ENCODE measurements around the gene DACH2.

The DACH2 gene

GRCh38 chrX:86137071-86137470 lies 11.2 kb upstream of the DACH2 start:
- no peak overlapping the region for H4K5ac ChIP-seq (ENCODE audit: low read length)
- no peak overlapping the region for H3K9ac ChIP-seq (ENCODE audit: low read length)
- H3K27me3 ChIP-seq (ENCODE audit: insufficient read depth, low read length, poor library complexity): no peaks in the 10 kb centered on the region
- no peak overlapping the region for H3K4ac ChIP-seq (ENCODE audit: low read depth, low read length)
- H3K4me1 ChIP-seq (ENCODE audit: control insufficient read depth, low read depth, low read length): no peaks in the 10 kb centered on the region
- no peak overlapping the region for H3K23ac ChIP-seq (ENCODE audit: low read length)
- no peak overlapping the region for H3K4me3 ChIP-seq (ENCODE audit: low read length)
- no peak overlapping the region for H3K18ac ChIP-seq (ENCODE audit: low read length)
- no peaks in the 10 kb centered on the region for H3K79me1 ChIP-seq (ENCODE audit: low read length)
- H3K36me3 ChIP-seq (ENCODE audit: control insufficient read depth, insufficient read depth, low read length): no peaks in the 10 kb centered on the region
- no peak overlapping the region for H3K4me2 ChIP-seq (ENCODE audit: low read length)
- H2AK5ac ChIP-seq (ENCODE audit: low read length): no peak overlapping the region
- H2BK15ac ChIP-seq (replicated peaks; ENCODE audit: low read depth): no peak overlapping the region
- H2BK5ac ChIP-seq (ENCODE audit: low read length): no peak overlapping the region
- no peak overlapping the region for H3K56ac ChIP-seq (ENCODE audit: low read length)
- no peak overlapping the region for H3K27ac ChIP-seq (ENCODE audit: low read depth, low read length)
- WGBS (ENCODE audit: extremely low coverage, insufficient coverage, low lambda C conversion rate): no CpG with 5 or more reads among the region's 3 CpGs
- H4K8ac ChIP-seq (ENCODE audit: low read depth, low read length): no peak overlapping the region
- H2BK120ac ChIP-seq (ENCODE audit: low read depth, low read length): no peak overlapping the region
- no peak for DNase-seq
- no peaks in the 10 kb centered on the region for H3K79me2 ChIP-seq (ENCODE audit: control insufficient read depth, insufficient read depth, low read length)

- Histone ChIP-seq H3K18ac (ENCODE audit: low read length) (no peak overlapping the region), H3K9ac (ENCODE audit: low read length) (no peak overlapping the region), H4K8ac (ENCODE audit: low read depth, low read length) (no peak overlapping the region), H3K4ac (ENCODE audit: low read depth, low read length) (no peak overlapping the region), H2BK15ac (replicated peaks; ENCODE audit: low read depth) (no peak overlapping the region), H3K56ac (ENCODE audit: low read length) (no peak overlapping the region), H3K79me1 (ENCODE audit: low read length) (no peaks in the 10 kb centered on the region), H3K79me2 (ENCODE audit: control insufficient read depth, insufficient read depth, low read length) (no peaks in the 10 kb centered on the region), H3K4me2 (ENCODE audit: low read length) (no peak overlapping the region), H2BK120ac (ENCODE audit: low read depth, low read length) (no peak overlapping the region), H3K36me3 (ENCODE audit: control insufficient read depth, insufficient read depth, low read length) (no peaks in the 10 kb centered on the region), H2BK5ac (ENCODE audit: low read length) (no peak overlapping the region), H3K23ac (ENCODE audit: low read length) (no peak overlapping the region), H3K4me3 (ENCODE audit: low read length) (no peak overlapping the region), H3K4me1 (ENCODE audit: control insufficient read depth, low read depth, low read length) (no peaks in the 10 kb centered on the region), H3K27me3 (ENCODE audit: insufficient read depth, low read length, poor library complexity) (no peaks in the 10 kb centered on the region), H4K5ac (ENCODE audit: low read length) (no peak overlapping the region), H3K27ac (ENCODE audit: low read depth, low read length) (no peak overlapping the region), H2AK5ac (ENCODE audit: low read length) (no peak overlapping the region)
- no peak for DNase-seq
- WGBS (ENCODE audit: extremely low coverage, insufficient coverage, low lambda C conversion rate): no CpG with 5 or more reads among the region's 1 CpG
Measured at GRCh38 chrX:86141786-86142185, 6.5 kb upstream of the DACH2 start.

GRCh38 chrX:86146102-86146501 lies 2.1 kb upstream of the DACH2 start:
- DNase-seq: no peak
- no peak overlapping the region for H4K8ac ChIP-seq (ENCODE audit: low read depth, low read length)
- H2BK120ac ChIP-seq (ENCODE audit: low read depth, low read length): no peak overlapping the region
- H2AK5ac ChIP-seq (ENCODE audit: low read length): no peak overlapping the region
- H3K79me1 ChIP-seq (ENCODE audit: low read length): no peaks in the 10 kb centered on the region
- H3K4me2 ChIP-seq (ENCODE audit: low read length): no peak overlapping the region
- no peak overlapping the region for H3K4me3 ChIP-seq (ENCODE audit: low read length)
- no peaks in the 10 kb centered on the region for H3K27me3 ChIP-seq (ENCODE audit: insufficient read depth, low read length, poor library complexity)
- no peak overlapping the region for H3K27ac ChIP-seq (ENCODE audit: low read depth, low read length)
- WGBS (ENCODE audit: extremely low coverage, insufficient coverage, low lambda C conversion rate): no CpG with 5 or more reads among the region's 4 CpGs
- H2BK15ac ChIP-seq (replicated peaks; ENCODE audit: low read depth): no peak overlapping the region
- H3K23ac ChIP-seq (ENCODE audit: low read length): no peak overlapping the region
- H3K79me2 ChIP-seq (ENCODE audit: control insufficient read depth, insufficient read depth, low read length): no peaks in the 10 kb centered on the region
- no peak overlapping the region for H2BK5ac ChIP-seq (ENCODE audit: low read length)
- no peak overlapping the region for H3K4ac ChIP-seq (ENCODE audit: low read depth, low read length)
- no peaks in the 10 kb centered on the region for H3K4me1 ChIP-seq (ENCODE audit: control insufficient read depth, low read depth, low read length)
- no peak overlapping the region for H4K5ac ChIP-seq (ENCODE audit: low read length)
- no peak overlapping the region for H3K56ac ChIP-seq (ENCODE audit: low read length)
- no peaks in the 10 kb centered on the region for H3K36me3 ChIP-seq (ENCODE audit: control insufficient read depth, insufficient read depth, low read length)
- no peak overlapping the region for H3K9ac ChIP-seq (ENCODE audit: low read length)
- H3K18ac ChIP-seq (ENCODE audit: low read length): no peak overlapping the region

GRCh38 chrX:86148594-86148993 lies 343 bp downstream of the DACH2 start:
- H2AK5ac ChIP-seq (ENCODE audit: low read length): no peak overlapping the region
- no peak overlapping the region for H3K18ac ChIP-seq (ENCODE audit: low read length)
- WGBS (ENCODE audit: extremely low coverage, insufficient coverage, low lambda C conversion rate): no CpG with 5 or more reads among the region's 23 CpGs
- no peaks in the 10 kb centered on the region for H3K36me3 ChIP-seq (ENCODE audit: control insufficient read depth, insufficient read depth, low read length)
- no peak overlapping the region for H3K27ac ChIP-seq (ENCODE audit: low read depth, low read length)
- H3K4me2 ChIP-seq (ENCODE audit: low read length): peak overlapping the region; percentile 66
- peak overlapping the region; percentile 73 for H3K56ac ChIP-seq (ENCODE audit: low read length)
- H4K8ac ChIP-seq (ENCODE audit: low read depth, low read length): no peak overlapping the region
- H3K9ac ChIP-seq (ENCODE audit: low read length): peak overlapping the region; percentile 61
- H2BK120ac ChIP-seq (ENCODE audit: low read depth, low read length): no peak overlapping the region
- H3K4ac ChIP-seq (ENCODE audit: low read depth, low read length): no peak overlapping the region
- H3K4me3 ChIP-seq (ENCODE audit: low read length): peak overlapping the region; percentile 4
- no peaks in the 10 kb centered on the region for H3K79me1 ChIP-seq (ENCODE audit: low read length)
- no peaks in the 10 kb centered on the region for H3K27me3 ChIP-seq (ENCODE audit: insufficient read depth, low read length, poor library complexity)
- H2BK5ac ChIP-seq (ENCODE audit: low read length): no peak overlapping the region
- no peak overlapping the region for H4K5ac ChIP-seq (ENCODE audit: low read length)
- no peak overlapping the region for H2BK15ac ChIP-seq (replicated peaks; ENCODE audit: low read depth)
- H3K4me1 ChIP-seq (ENCODE audit: control insufficient read depth, low read depth, low read length): no peaks in the 10 kb centered on the region
- H3K23ac ChIP-seq (ENCODE audit: low read length): no peak overlapping the region
- peak; percentile 14 for DNase-seq
- H3K79me2 ChIP-seq (ENCODE audit: control insufficient read depth, insufficient read depth, low read length): no peaks in the 10 kb centered on the region

- Histone ChIP-seq H3K56ac (ENCODE audit: low read length) (peak overlapping the region; percentile 2), H3K4ac (ENCODE audit: low read depth, low read length) (no peak overlapping the region), H3K4me2 (ENCODE audit: low read length) (peak overlapping the region; percentile 66), H3K27ac (ENCODE audit: low read depth, low read length) (no peak overlapping the region), H2BK5ac (ENCODE audit: low read length) (no peak overlapping the region), H3K18ac (ENCODE audit: low read length) (no peak overlapping the region), H4K8ac (ENCODE audit: low read depth, low read length) (no peak overlapping the region), H2AK5ac (ENCODE audit: low read length) (no peak overlapping the region), H4K5ac (ENCODE audit: low read length) (no peak overlapping the region), H2BK15ac (replicated peaks; ENCODE audit: low read depth) (no peak overlapping the region), H3K27me3 (ENCODE audit: insufficient read depth, low read length, poor library complexity) (no peaks in the 10 kb centered on the region), H3K79me1 (ENCODE audit: low read length) (no peaks in the 10 kb centered on the region), H3K9ac (ENCODE audit: low read length) (peak overlapping the region; percentile 61), H3K36me3 (ENCODE audit: control insufficient read depth, insufficient read depth, low read length) (no peaks in the 10 kb centered on the region), H3K4me3 (ENCODE audit: low read length) (peak overlapping the region; percentile 4), H3K23ac (ENCODE audit: low read length) (no peak overlapping the region), H3K79me2 (ENCODE audit: control insufficient read depth, insufficient read depth, low read length) (no peaks in the 10 kb centered on the region), H2BK120ac (ENCODE audit: low read depth, low read length) (no peak overlapping the region), H3K4me1 (ENCODE audit: control insufficient read depth, low read depth, low read length) (no peaks in the 10 kb centered on the region)
- DNase-seq: peak; percentile 6
- no CpG with 5 or more reads among the region's 11 CpGs for WGBS (ENCODE audit: extremely low coverage, insufficient coverage, low lambda C conversion rate)
Measured at GRCh38 chrX:86149119-86149518, 868 bp downstream of the DACH2 start.

- Histone ChIP-seq H2BK15ac (replicated peaks; ENCODE audit: low read depth) (no peak overlapping the region), H3K23ac (ENCODE audit: low read length) (no peak overlapping the region), H3K4me1 (ENCODE audit: control insufficient read depth, low read depth, low read length) (no peaks in the 10 kb centered on the region), H3K9ac (ENCODE audit: low read length) (no peak overlapping the region), H3K4me3 (ENCODE audit: low read length) (no peak overlapping the region), H4K8ac (ENCODE audit: low read depth, low read length) (no peak overlapping the region), H3K4me2 (ENCODE audit: low read length) (no peak overlapping the region), H2BK5ac (ENCODE audit: low read length) (no peak overlapping the region), H3K56ac (ENCODE audit: low read length) (no peak overlapping the region), H3K18ac (ENCODE audit: low read length) (no peak overlapping the region), H3K27me3 (ENCODE audit: insufficient read depth, low read length, poor library complexity) (no peaks in the 10 kb centered on the region), H3K79me1 (ENCODE audit: low read length) (no peaks in the 10 kb centered on the region), H4K5ac (ENCODE audit: low read length) (no peak overlapping the region), H3K79me2 (ENCODE audit: control insufficient read depth, insufficient read depth, low read length) (no peaks in the 10 kb centered on the region), H3K36me3 (ENCODE audit: control insufficient read depth, insufficient read depth, low read length) (no peaks in the 10 kb centered on the region), H2AK5ac (ENCODE audit: low read length) (no peak overlapping the region), H2BK120ac (ENCODE audit: low read depth, low read length) (no peak overlapping the region), H3K27ac (ENCODE audit: low read depth, low read length) (no peak overlapping the region), H3K4ac (ENCODE audit: low read depth, low read length) (no peak overlapping the region)
- WGBS (ENCODE audit: extremely low coverage, insufficient coverage, low lambda C conversion rate): no CpG with 5 or more reads among the region's 3 CpGs
- no peak for DNase-seq
Measured at GRCh38 chrX:86154553-86154952, 6.3 kb downstream of the DACH2 start.

Data from mesendoderm (in vitro differentiated cells).